ENCODE results near the gene MARS2. TPM values are rescaled to one million over a fixed set of nuclear protein-coding genes. Genes with fewer than 3 reads are reported as not detected.

MARS2 gene
- total and polyA plus RNA-seq, 4 donors: 3.7 to 12.3 (median 8.6) TPM

- TF ChIP-seq, protein P1, sequence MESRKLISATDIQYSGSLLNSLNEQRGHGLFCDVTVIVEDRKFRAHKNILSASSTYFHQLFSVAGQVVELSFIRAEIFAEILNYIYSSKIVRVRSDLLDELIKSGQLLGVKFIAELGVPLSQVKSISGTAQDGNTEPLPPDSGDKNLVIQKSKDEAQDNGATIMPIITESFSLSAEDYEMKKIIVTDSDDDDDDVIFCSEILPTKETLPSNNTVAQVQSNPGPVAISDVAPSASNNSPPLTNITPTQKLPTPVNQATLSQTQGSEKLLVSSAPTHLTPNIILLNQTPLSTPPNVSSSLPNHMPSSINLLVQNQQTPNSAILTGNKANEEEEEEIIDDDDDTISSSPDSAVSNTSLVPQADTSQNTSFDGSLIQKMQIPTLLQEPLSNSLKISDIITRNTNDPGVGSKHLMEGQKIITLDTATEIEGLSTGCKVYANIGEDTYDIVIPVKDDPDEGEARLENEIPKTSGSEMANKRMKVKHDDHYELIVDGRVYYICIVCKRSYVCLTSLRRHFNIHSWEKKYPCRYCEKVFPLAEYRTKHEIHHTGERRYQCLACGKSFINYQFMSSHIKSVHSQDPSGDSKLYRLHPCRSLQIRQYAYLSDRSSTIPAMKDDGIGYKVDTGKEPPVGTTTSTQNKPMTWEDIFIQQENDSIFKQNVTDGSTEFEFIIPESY (IDR thresholded peaks at IDR 0.05): no peak
- TF ChIP-seq FOXA2 (IDR thresholded peaks at IDR 0.05) (no peak), EGR1 (IDR thresholded peaks at IDR 0.05; ENCODE audit: low read depth in 2 of 2) (no peak), RXRA (IDR thresholded peaks at IDR 0.05) (no peak), ATF3 (IDR thresholded peaks at IDR 0.05) (no peak), SP1 (IDR thresholded peaks at IDR 0.05) (no peak), FOXA1 (IDR thresholded peaks at IDR 0.05) (no peak), JUND (IDR thresholded peaks at IDR 0.05) (no peak), HNF4A (conservative IDR thresholded peaks at IDR 0.05) (no peak)
- DNase-seq (ENCODE audit: low spot score): no peak
- 87% methylated on average over 3 of the region's 3 CpGs for WGBS
- H3K27me3 ChIP-seq (ENCODE audit: control insufficient read depth in 4 of 4, insufficient read depth in 4 of 4, low read length in 3 of 4): no peaks in the 10 kb centered on the region
- no peaks in the 10 kb centered on the region for H3K9me3 ChIP-seq (ENCODE audit: control insufficient read depth in 4 of 4, low read length in 3 of 4)
- peaks cover 0 to 6% (median 2%) of the 10 kb centered on the region in 4 donors for H3K4me1 ChIP-seq (ENCODE audit: control insufficient read depth in 4 of 4, insufficient read depth in 4 of 4, low read length in 3 of 4)
- H3K36me3 ChIP-seq (ENCODE audit: control insufficient read depth in 4 of 4, insufficient read depth in 3 of 4, low read depth in 1 of 4, low read length in 3 of 4): no peaks in the 10 kb centered on the region
- H3K27ac ChIP-seq (ENCODE audit: low read depth in 1 of 2, low read length in 2 of 2): no peak overlapping the region
- H3K9ac ChIP-seq (ENCODE audit: low read depth in 1 of 2, low read length in 2 of 2): no peak overlapping the region
- H3K4me3 ChIP-seq (ENCODE audit: low read depth in 1 of 3, low read length in 3 of 3): no peak overlapping the region
Observed at GRCh38 chr2:197700960-197701359, 4.2 kb upstream of the MARS2 start.

GRCh38 chr2:197704434-197705120, 592 bp upstream of the MARS2 start:
- Histone ChIP-seq H3K27me3 (ENCODE audit: control insufficient read depth in 4 of 4, insufficient read depth in 4 of 4, low read length in 3 of 4) (no peaks in the 10 kb centered on the region), H3K9me3 (ENCODE audit: control insufficient read depth in 4 of 4, low read length in 3 of 4) (no peaks in the 10 kb centered on the region), H3K4me3 (ENCODE audit: low read depth in 1 of 3, low read length in 3 of 3) (peak overlapping the region; percentile 86 to 90 (median 86)), H3K4me1 (ENCODE audit: control insufficient read depth in 4 of 4, insufficient read depth in 4 of 4, low read length in 3 of 4) (peaks cover 2 to 34% (median 29%) of the 10 kb centered on the region in 4 donors), H3K9ac (ENCODE audit: low read depth in 1 of 2, low read length in 2 of 2) (peak overlapping the region; percentile 77 to 94), H3K36me3 (ENCODE audit: control insufficient read depth in 4 of 4, insufficient read depth in 3 of 4, low read depth in 1 of 4, low read length in 3 of 4) (no peaks in the 10 kb centered on the region), H3K27ac (ENCODE audit: low read depth in 1 of 2, low read length in 2 of 2) (peak overlapping the region; percentile 80 to 91)
- WGBS: under 1% methylated on average over 5 of the region's 5 CpGs
- no peak for DNase-seq (ENCODE audit: low spot score)
- peak; percentile 24 for TF ChIP-seq ATF3 (IDR thresholded peaks at IDR 0.05)
- TF ChIP-seq HNF4A (conservative IDR thresholded peaks at IDR 0.05): no peak
- TF ChIP-seq SP1 (IDR thresholded peaks at IDR 0.05): peak; percentile 23
- no peak for TF ChIP-seq MAX (IDR thresholded peaks at IDR 0.05)

GRCh38 chr2:197705912-197706838, 1.0 kb downstream of the MARS2 start:
- H3K4me1 ChIP-seq (ENCODE audit: control insufficient read depth in 4 of 4, insufficient read depth in 4 of 4, low read length in 3 of 4): peaks cover 2 to 34% (median 29%) of the 10 kb centered on the region in 4 donors
- no peaks in the 10 kb centered on the region for H3K9me3 ChIP-seq (ENCODE audit: control insufficient read depth in 4 of 4, low read length in 3 of 4)
- 20% methylated on average over 38 of the region's 38 CpGs for WGBS
- H3K27me3 ChIP-seq (ENCODE audit: control insufficient read depth in 4 of 4, insufficient read depth in 4 of 4, low read length in 3 of 4): no peaks in the 10 kb centered on the region
- peak; percentile 37 for DNase-seq (ENCODE audit: low spot score)
- H3K4me3 ChIP-seq (ENCODE audit: low read depth in 1 of 3, low read length in 3 of 3): peak overlapping the region; percentile 81 to 96 (median 86)
- no peaks in the 10 kb centered on the region for H3K36me3 ChIP-seq (ENCODE audit: control insufficient read depth in 4 of 4, insufficient read depth in 3 of 4, low read depth in 1 of 4, low read length in 3 of 4)
- H3K9ac ChIP-seq (ENCODE audit: low read depth in 1 of 2, low read length in 2 of 2): peak overlapping the region; percentile 49 to 70
- peak; percentile 32 for TF ChIP-seq NR2F2 (IDR thresholded peaks at IDR 0.05)
- TF ChIP-seq, protein P2, sequence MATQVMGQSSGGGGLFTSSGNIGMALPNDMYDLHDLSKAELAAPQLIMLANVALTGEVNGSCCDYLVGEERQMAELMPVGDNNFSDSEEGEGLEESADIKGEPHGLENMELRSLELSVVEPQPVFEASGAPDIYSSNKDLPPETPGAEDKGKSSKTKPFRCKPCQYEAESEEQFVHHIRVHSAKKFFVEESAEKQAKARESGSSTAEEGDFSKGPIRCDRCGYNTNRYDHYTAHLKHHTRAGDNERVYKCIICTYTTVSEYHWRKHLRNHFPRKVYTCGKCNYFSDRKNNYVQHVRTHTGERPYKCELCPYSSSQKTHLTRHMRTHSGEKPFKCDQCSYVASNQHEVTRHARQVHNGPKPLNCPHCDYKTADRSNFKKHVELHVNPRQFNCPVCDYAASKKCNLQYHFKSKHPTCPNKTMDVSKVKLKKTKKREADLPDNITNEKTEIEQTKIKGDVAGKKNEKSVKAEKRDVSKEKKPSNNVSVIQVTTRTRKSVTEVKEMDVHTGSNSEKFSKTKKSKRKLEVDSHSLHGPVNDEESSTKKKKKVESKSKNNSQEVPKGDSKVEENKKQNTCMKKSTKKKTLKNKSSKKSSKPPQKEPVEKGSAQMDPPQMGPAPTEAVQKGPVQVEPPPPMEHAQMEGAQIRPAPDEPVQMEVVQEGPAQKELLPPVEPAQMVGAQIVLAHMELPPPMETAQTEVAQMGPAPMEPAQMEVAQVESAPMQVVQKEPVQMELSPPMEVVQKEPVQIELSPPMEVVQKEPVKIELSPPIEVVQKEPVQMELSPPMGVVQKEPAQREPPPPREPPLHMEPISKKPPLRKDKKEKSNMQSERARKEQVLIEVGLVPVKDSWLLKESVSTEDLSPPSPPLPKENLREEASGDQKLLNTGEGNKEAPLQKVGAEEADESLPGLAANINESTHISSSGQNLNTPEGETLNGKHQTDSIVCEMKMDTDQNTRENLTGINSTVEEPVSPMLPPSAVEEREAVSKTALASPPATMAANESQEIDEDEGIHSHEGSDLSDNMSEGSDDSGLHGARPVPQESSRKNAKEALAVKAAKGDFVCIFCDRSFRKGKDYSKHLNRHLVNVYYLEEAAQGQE (IDR thresholded peaks at IDR 0.05): no peak
- peak overlapping the region; percentile 42 to 68 for H3K27ac ChIP-seq (ENCODE audit: low read depth in 1 of 2, low read length in 2 of 2)
